ENCODE measurements around the gene TCFL5. TPM values are rescaled to one million over a fixed set of nuclear protein-coding genes. Genes with fewer than 3 reads are reported as not detected.

TCFL5 gene
- total RNA-seq, 4 donors from 2014 or later: 12.1 to 13.9 (median 13.1) TPM

- intact Hi-C loops (cut with DNase I; ENCODE audit: low total_unique reads): no loop called here
- no peak overlapping the region for H3K4me3 ChIP-seq (ENCODE audit: low read depth, poor library complexity, severe bottlenecking)
- no peak for TF ChIP-seq CTCF (IDR thresholded peaks at IDR 0.05)
- TF ChIP-seq POLR2A (IDR thresholded peaks at IDR 0.05): no peak
- WGBS, 2 donors: 89 to 91% methylated on average over 15 of the region's 15 CpGs
- no peak for DNase-seq (ENCODE audit: low spot score in 2 of 2)
Measured at GRCh38 chr20:62891111-62891510, 29.5 kb upstream of the TCFL5 start.

GRCh38 chr20:62890444-62890843 is 28.8 kb upstream of the TCFL5 start:
- DNase-seq (ENCODE audit: low spot score in 2 of 2): no peak
- TF ChIP-seq CTCF (IDR thresholded peaks at IDR 0.05) (no peak), POLR2A (IDR thresholded peaks at IDR 0.05) (no peak)
- no peak overlapping the region for H3K4me3 ChIP-seq (ENCODE audit: low read depth, poor library complexity, severe bottlenecking)
- WGBS, 2 donors: 82 to 83% methylated on average over 7 of the region's 7 CpGs
- intact Hi-C loops (cut with DNase I; ENCODE audit: low total_unique reads): no loop called here

- TF ChIP-seq CTCF (IDR thresholded peaks at IDR 0.05): no peak
- 87% methylated on average over 9 of the region's 9 CpGs for WGBS, 2 donors
- DNase-seq (ENCODE audit: low spot score in 2 of 2): no peak
- H3K4me3 ChIP-seq (ENCODE audit: low read depth, poor library complexity, severe bottlenecking): no peak overlapping the region
- intact Hi-C loops (cut with DNase I; ENCODE audit: low total_unique reads): no loop called here
Measured at GRCh38 chr20:62889871-62890270, 28.2 kb upstream of the TCFL5 start.

- no peak overlapping the region for H3K4me3 ChIP-seq (ENCODE audit: low read depth, poor library complexity, severe bottlenecking)
- no peak for TF ChIP-seq POLR2A (IDR thresholded peaks at IDR 0.05)
- no peak for TF ChIP-seq CTCF (IDR thresholded peaks at IDR 0.05)
- intact Hi-C loops (cut with DNase I; ENCODE audit: low total_unique reads): no loop called here
- no peak for DNase-seq (ENCODE audit: low spot score in 2 of 2)
- 89 to 94% methylated on average over 8 of the region's 8 CpGs for WGBS, 2 donors
Measured at GRCh38 chr20:62889411-62889810, 27.8 kb upstream of the TCFL5 start.

- H3K4me3 ChIP-seq (ENCODE audit: low read depth, poor library complexity, severe bottlenecking): no peak overlapping the region
- intact Hi-C loops (cut with DNase I; ENCODE audit: low total_unique reads): no loop called here
- 90 to 93% methylated on average over 17 of the region's 17 CpGs for WGBS, 2 donors
- DNase-seq (ENCODE audit: low spot score in 2 of 2): no peak
- TF ChIP-seq POLR2A (IDR thresholded peaks at IDR 0.05): no peak
- TF ChIP-seq CTCF (IDR thresholded peaks at IDR 0.05): no peak
Measured at GRCh38 chr20:62888910-62889309, 27.3 kb upstream of the TCFL5 start.

- DNase-seq (ENCODE audit: low spot score in 2 of 2): no peak
- H3K4me3 ChIP-seq (ENCODE audit: low read depth, poor library complexity, severe bottlenecking): no peak overlapping the region
- WGBS, 2 donors: 95 to 96% methylated on average over 16 of the region's 16 CpGs
- intact Hi-C loops (cut with DNase I; ENCODE audit: low total_unique reads): no loop called here
- TF ChIP-seq POLR2A (IDR thresholded peaks at IDR 0.05): no peak
- TF ChIP-seq CTCF (IDR thresholded peaks at IDR 0.05): no peak
Measured at GRCh38 chr20:62888406-62888805, 26.8 kb upstream of the TCFL5 start.

Data from lower leg skin (tissue), 4 donors.